Astrocyte (in vitro differentiated cells and primary cell): ENCODE measurements around the gene SPNS2. TPM values are rescaled to one million over a fixed set of nuclear protein-coding genes. Genes with fewer than 3 reads are reported as not detected.

ENCODE experiments used
- DNase-seq: peaks from one replicate; pipeline ENCODE4 v3.0.0-alpha.2; 2010; ENCODE audit warnings: low read depth
- FAIRE-seq: peaks from 2 replicates; lab custom pipeline; 2011; peaks lifted over from hg19 to GRCh38; lab: Jason Lieb, UNC
- H2AFZ ChIP-seq: 2 replicates; pipeline ENCODE4 v1.6.0; 2012; ENCODE audit warnings: low read depth, low read length, inconsistent platforms
- H3K27ac ChIP-seq: 2 replicates; pipeline ENCODE4 v1.5.1; 2011; ENCODE audit warnings: low read depth, low read length, inconsistent platforms
- H3K27me3 ChIP-seq: 2 replicates; pipeline ENCODE4 v1.6.0; 2011; ENCODE audit warnings: low read length, inconsistent platforms; ENCODE audit not compliant: insufficient read depth
- H3K36me3 ChIP-seq: 2 replicates; pipeline ENCODE4 v1.5.1; 2011; ENCODE audit warnings: low read length, inconsistent platforms; ENCODE audit not compliant: insufficient read depth
- H3K4me1 ChIP-seq: 2 replicates; pipeline ENCODE4 v1.5.1; 2011; ENCODE audit warnings: low read length, inconsistent platforms; ENCODE audit not compliant: insufficient read depth
- H3K4me2 ChIP-seq: 2 replicates; pipeline ENCODE4 v1.6.0; 2012; ENCODE audit warnings: low read length, inconsistent platforms
- H3K4me3 ChIP-seq: 2 replicates; pipeline ENCODE4 v1.5.1; 2011; ENCODE audit warnings: low read depth, mild to moderate bottlenecking, low read length, inconsistent platforms; ENCODE audit not compliant: insufficient read depth
- H3K79me2 ChIP-seq: 2 replicates; pipeline ENCODE4 v1.6.0; 2012; ENCODE audit warnings: mild to moderate bottlenecking, low read length, inconsistent platforms; ENCODE audit not compliant: insufficient read depth
- H3K9ac ChIP-seq: 2 replicates; pipeline ENCODE4 v1.6.0; 2012; ENCODE audit warnings: mild to moderate bottlenecking, low read length, inconsistent platforms
- H3K9me3 ChIP-seq: 2 replicates; pipeline ENCODE4 v1.5.1; 2012; ENCODE audit warnings: low read depth, mild to moderate bottlenecking, low read length, inconsistent platforms; ENCODE audit not compliant: insufficient read depth
- H4K20me1 ChIP-seq: 2 replicates; pipeline ENCODE4 v1.6.0; 2012; ENCODE audit warnings: low read length, inconsistent platforms; ENCODE audit not compliant: insufficient read depth
- H3K27ac Mint-ChIP-seq: one replicate; pipeline ENCODE4 v1.8.0; 2021; ENCODE audit warnings: mild to moderate bottlenecking, mixed read lengths; ENCODE audit not compliant: unreplicated experiment
- H3K27me3 Mint-ChIP-seq: one replicate; pipeline ENCODE4 v1.8.0; 2021; ENCODE audit warnings: low read depth, mixed read lengths; ENCODE audit not compliant: unreplicated experiment
- H3K36me3 Mint-ChIP-seq: one replicate; pipeline ENCODE4 v1.8.0; 2021; ENCODE audit warnings: low read depth, mixed read lengths; ENCODE audit not compliant: unreplicated experiment
- H3K4me1 Mint-ChIP-seq: one replicate; pipeline ENCODE4 v1.8.0; 2021; ENCODE audit warnings: low read depth, mixed read lengths; ENCODE audit not compliant: unreplicated experiment
- H3K4me3 Mint-ChIP-seq: one replicate; pipeline ENCODE4 v1.8.0; 2021; ENCODE audit warnings: mild to moderate bottlenecking, moderate library complexity, mixed read lengths; ENCODE audit not compliant: unreplicated experiment
- H3K9me3 Mint-ChIP-seq: one replicate; pipeline ENCODE4 v1.8.0; 2021; ENCODE audit warnings: mild to moderate bottlenecking, mixed read lengths; ENCODE audit not compliant: unreplicated experiment
- EZH2 ChIP-seq: IDR thresholded peaks from 2 replicates; pipeline ENCODE4 v1.6.1; 2012; ENCODE audit warnings: mild to moderate bottlenecking, low read length, inconsistent platforms; ENCODE audit not compliant: insufficient read depth
- total RNA-seq: library from RNA; stranded (reverse); gene quantifications from 2 replicates; pipeline ENCODE4 v1.2.1, GENCODE V29; 2021
- TF ChIP-seq, protein P1 (sequence below): IDR thresholded peaks from 2 replicates; pipeline ENCODE4 v1.5.1; 2011; ENCODE audit warnings: low read depth, mild to moderate bottlenecking, inconsistent platforms, low read length, moderate library complexity; ENCODE audit not compliant: insufficient read depth

Gene SPNS2
- total RNA-seq, 1 donor from 2014 or later = 4.3 TPM

DNA sequence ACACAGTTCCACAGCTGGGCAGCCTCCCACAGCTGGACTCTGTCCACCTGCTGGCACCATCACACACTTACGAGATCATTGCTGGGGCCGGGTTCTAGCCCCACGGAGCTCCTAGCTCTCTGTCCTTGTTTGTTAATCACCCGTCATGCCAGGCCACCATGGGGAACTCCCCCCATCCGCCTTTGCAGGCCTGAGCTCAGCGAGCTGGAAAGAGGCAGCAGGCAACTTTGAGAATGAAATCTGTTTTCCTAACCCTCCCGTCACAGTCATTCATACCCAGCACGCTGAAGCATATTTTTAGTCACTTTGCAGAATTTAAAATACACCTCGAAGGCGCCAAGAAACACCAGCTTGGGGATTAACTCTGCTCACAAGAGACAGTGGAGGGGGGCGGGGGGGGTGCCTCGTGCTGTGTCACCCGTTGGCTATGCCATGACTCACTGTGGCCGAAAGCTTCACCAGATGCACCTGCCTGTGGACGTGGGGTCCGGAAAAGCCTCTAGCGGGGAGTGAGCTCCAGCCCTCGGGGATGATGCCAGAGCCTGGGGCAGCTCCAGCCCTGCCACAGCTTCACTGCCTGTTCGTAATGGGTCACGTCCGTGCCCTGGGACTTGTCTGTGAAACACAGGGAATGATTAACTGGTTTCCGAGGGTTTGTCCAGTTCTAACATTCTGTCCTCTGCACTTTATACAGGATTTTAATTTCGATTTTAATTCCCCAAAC, 1.4 kb upstream of the SPNS2 start:
- no peak for TF ChIP-seq EZH2
- TF ChIP-seq, protein P1, sequence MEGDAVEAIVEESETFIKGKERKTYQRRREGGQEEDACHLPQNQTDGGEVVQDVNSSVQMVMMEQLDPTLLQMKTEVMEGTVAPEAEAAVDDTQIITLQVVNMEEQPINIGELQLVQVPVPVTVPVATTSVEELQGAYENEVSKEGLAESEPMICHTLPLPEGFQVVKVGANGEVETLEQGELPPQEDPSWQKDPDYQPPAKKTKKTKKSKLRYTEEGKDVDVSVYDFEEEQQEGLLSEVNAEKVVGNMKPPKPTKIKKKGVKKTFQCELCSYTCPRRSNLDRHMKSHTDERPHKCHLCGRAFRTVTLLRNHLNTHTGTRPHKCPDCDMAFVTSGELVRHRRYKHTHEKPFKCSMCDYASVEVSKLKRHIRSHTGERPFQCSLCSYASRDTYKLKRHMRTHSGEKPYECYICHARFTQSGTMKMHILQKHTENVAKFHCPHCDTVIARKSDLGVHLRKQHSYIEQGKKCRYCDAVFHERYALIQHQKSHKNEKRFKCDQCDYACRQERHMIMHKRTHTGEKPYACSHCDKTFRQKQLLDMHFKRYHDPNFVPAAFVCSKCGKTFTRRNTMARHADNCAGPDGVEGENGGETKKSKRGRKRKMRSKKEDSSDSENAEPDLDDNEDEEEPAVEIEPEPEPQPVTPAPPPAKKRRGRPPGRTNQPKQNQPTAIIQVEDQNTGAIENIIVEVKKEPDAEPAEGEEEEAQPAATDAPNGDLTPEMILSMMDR = no peak
- Histone ChIP-seq H3K27me3 (peaks cover 33% of the 10 kb centered on the region), H3K27ac (no peak overlapping the region), H3K79me2 (no peaks in the 10 kb centered on the region), H3K4me2 (peak overlapping the region; percentile 43), H3K4me3 (no peak overlapping the region), H3K36me3 (no peaks in the 10 kb centered on the region), H2AFZ (no peak overlapping the region), H3K9me3 (no peaks in the 10 kb centered on the region), H3K9ac (no peak overlapping the region), H3K4me1 (peaks cover 23% of the 10 kb centered on the region), H4K20me1 (peaks cover 13% of the 10 kb centered on the region)
- peaks cover 29% of the 10 kb centered on the region for H3K27me3 Mint-ChIP-seq
- no peaks in the 10 kb centered on the region for H3K36me3 Mint-ChIP-seq
- H3K27ac Mint-ChIP-seq = peak overlapping the region; percentile 48
- peak; percentile 52 for DNase-seq
- no peak for FAIRE-seq
- H3K4me1 Mint-ChIP-seq = peaks cover 15% of the 10 kb centered on the region
- no peaks in the 10 kb centered on the region for H3K9me3 Mint-ChIP-seq
- H3K4me3 Mint-ChIP-seq = no peak overlapping the region

DNA sequence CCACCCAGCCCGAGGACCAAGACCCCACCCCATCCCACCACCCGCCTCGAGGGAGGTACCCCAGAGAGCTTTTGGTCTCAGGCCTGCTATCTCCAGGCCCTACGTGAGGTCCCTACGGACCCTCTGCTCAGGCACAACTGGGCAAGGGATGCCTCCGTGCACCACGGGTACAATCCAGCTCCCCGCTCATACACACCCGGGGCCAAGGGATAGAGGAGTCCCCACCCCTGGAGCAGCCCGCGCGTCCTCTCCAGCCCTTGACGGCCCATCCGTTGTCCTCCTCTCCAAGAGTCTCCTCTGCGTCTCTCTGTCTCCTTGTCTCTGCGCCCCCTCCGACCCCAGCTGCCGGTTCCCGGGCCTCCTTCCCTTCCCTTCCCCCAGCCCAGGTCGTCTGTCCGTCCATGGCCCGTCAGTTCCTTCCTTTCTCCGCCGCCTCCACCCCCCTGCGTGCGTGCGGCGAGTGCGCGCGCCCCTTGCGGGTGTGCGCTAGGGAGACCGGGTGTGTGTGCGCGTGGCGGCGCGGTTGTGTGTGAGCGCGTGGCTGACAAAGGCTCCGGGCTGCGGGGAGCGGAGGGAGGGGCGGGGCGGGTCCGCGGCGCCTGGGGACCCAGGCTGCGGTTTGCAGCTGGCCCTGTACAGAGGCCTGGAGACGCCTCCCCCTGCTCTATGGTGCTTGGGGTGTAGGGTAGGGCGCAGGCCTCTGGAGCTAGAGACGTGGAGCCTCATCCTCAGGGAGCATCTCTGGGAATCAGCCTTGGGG, 930 bp downstream of the SPNS2 start:
- TF ChIP-seq EZH2 = peak; percentile 71
- TF ChIP-seq, protein P1 = no peak
- Histone ChIP-seq H4K20me1 (peaks cover 13% of the 10 kb centered on the region), H3K4me3 (no peak overlapping the region), H2AFZ (no peak overlapping the region), H3K4me1 (peaks cover 23% of the 10 kb centered on the region), H3K27me3 (peaks cover 43% of the 10 kb centered on the region), H3K36me3 (no peaks in the 10 kb centered on the region), H3K4me2 (peak overlapping the region; percentile 39), H3K79me2 (no peaks in the 10 kb centered on the region), H3K9me3 (no peaks in the 10 kb centered on the region), H3K9ac (no peak overlapping the region), H3K27ac (no peak overlapping the region)
- peak overlapping the region; percentile 76 for H3K4me3 Mint-ChIP-seq
- H3K27ac Mint-ChIP-seq = no peak overlapping the region
- no peaks in the 10 kb centered on the region for H3K36me3 Mint-ChIP-seq
- FAIRE-seq (no peak), DNase-seq (no peak)
- peaks cover 12% of the 10 kb centered on the region for H3K4me1 Mint-ChIP-seq
- H3K27me3 Mint-ChIP-seq = peaks cover 46% of the 10 kb centered on the region
- H3K9me3 Mint-ChIP-seq = no peaks in the 10 kb centered on the region
